22Rv1 (cell line): ENCODE results near the gene XAB2.

Source experiments
- ZFX ChIP-seq: fragments of 450-650 bp; IDR thresholded peaks from 2 replicates; pipeline ENCODE4 v1.6.1; 2017; ENCODE audit warnings: antibody characterized with exemption, borderline replicate concordance
- TF ChIP-seq, protein P1 (sequence below): fragments of 450-650 bp; IDR thresholded peaks from 2 replicates; pipeline ENCODE4 v1.5.1; 2017; ENCODE audit warnings: mild to moderate bottlenecking

DNA sequence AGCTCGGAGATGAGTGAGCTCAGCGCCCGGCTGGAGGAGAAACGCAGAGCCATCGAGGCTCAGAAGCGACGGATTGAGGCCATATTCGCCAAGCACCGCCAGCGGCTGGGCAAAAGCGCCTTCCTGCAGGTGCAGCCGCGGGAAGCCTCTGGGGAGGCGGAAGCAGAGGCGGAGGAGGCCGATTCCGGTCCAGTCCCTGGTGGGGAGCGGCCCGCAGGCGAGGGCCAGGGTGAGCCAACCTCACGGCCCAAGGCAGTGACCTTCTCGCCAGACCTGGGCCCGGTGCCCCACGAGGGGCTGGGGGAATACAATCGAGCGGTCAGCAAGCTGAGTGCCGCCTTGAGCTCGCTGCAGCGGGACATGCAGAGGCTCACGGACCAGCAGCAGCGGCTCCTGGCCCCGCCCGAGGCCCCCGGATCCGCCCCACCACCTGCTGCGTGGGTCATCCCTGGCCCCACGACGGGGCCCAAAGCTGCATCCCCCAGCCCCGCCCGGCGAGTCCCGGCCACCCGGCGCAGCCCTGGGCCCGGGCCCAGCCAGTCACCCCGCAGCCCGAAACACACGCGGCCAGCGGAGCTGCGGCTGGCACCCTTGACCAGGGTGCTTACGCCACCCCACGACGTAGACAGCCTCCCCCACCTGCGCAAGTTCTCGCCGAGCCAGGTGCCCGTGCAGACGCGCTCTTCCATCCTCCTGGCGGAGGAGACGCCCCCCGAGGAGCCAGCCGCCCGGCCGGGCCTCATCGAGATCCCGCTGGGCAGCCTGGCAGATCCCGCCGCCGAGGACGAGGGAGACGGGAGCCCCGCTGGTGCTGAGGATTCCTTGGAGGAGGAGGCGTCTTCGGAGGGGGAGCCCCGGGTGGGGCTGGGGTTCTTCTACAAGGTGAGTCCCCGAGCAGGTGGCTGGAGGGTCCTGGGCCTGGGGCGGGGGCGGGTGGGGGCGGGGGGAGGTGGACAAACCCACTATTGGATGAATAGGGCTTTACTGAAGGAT lies 16.8 kb downstream of the XAB2 start:
- TF ChIP-seq, protein P1, sequence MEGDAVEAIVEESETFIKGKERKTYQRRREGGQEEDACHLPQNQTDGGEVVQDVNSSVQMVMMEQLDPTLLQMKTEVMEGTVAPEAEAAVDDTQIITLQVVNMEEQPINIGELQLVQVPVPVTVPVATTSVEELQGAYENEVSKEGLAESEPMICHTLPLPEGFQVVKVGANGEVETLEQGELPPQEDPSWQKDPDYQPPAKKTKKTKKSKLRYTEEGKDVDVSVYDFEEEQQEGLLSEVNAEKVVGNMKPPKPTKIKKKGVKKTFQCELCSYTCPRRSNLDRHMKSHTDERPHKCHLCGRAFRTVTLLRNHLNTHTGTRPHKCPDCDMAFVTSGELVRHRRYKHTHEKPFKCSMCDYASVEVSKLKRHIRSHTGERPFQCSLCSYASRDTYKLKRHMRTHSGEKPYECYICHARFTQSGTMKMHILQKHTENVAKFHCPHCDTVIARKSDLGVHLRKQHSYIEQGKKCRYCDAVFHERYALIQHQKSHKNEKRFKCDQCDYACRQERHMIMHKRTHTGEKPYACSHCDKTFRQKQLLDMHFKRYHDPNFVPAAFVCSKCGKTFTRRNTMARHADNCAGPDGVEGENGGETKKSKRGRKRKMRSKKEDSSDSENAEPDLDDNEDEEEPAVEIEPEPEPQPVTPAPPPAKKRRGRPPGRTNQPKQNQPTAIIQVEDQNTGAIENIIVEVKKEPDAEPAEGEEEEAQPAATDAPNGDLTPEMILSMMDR, result no peak
- no peak for TF ChIP-seq ZFX
